ENCODE data around the gene OLFM3. TPM values are rescaled to one million over a fixed set of nuclear protein-coding genes. Genes with fewer than 3 reads are reported as not detected.

Gene OLFM3
- total RNA-seq = under 1 TPM in 2 of 4 donors, not detected in 2; 0.11 to 0.50 TPM

- 3 to 10% methylated on average over 21 to 24 of the region's 24 CpGs for WGBS, 2 donors
- Histone ChIP-seq H3K4me1 (peaks cover 0 to 7% of the 10 kb centered on the region in 2 donors), H3K4me3 (replicated peaks in 1 of 3) (no peak within 1 kb of the TSS), H3K27me3 (no peaks in the 10 kb centered on the region), H3K9me3 (no peaks in the 10 kb centered on the region), H3K27ac (no peak within 1 kb of the TSS), H3K36me3 (no peaks in the 10 kb centered on the region)
- peak; percentile 73 to 76 for DNase-seq
- TF ChIP-seq POLR2A (IDR thresholded peaks at IDR 0.05) (no peak), CTCF (IDR thresholded peaks at IDR 0.05) (peak in 2 of 6 experiments; percentile 11 to 15)
- intact Hi-C loops (cut with DNase I) = no loop called here
Measured at GRCh38 chr1:101996825-101997465, at the start of gene OLFM3. OLFM3 (minus strand) TSS chr1:101996926.

- Histone ChIP-seq H3K27ac (peak overlapping the region; percentile 63 to 81 (median 74)), H3K4me3 (replicated peaks in 1 of 3) (no peak overlapping the region), H3K27me3 (no peaks in the 10 kb centered on the region), H3K36me3 (no peaks in the 10 kb centered on the region), H3K4me1 (peaks cover 28 to 29% of the 10 kb centered on the region in 2 donors), H3K9me3 (no peaks in the 10 kb centered on the region)
- no peak for TF ChIP-seq CTCF (IDR thresholded peaks at IDR 0.05)
- no peak for TF ChIP-seq POLR2A (IDR thresholded peaks at IDR 0.05)
- 38 to 44% methylated on average over 2 of the region's 2 CpGs for WGBS, 2 donors
- intact Hi-C loops (cut with DNase I) = no loop called here
- DNase-seq = peak; percentile 76 to 80
Measured at GRCh38 chr1:102045752-102046151, 49.0 kb upstream of the OLFM3 start.

- intact Hi-C loops (cut with DNase I) = no loop called here
- Histone ChIP-seq H3K4me1 (no peaks in the 10 kb centered on the region), H3K9me3 (no peaks in the 10 kb centered on the region), H3K27me3 (no peaks in the 10 kb centered on the region), H3K4me3 (replicated peaks in 1 of 3) (no peak overlapping the region), H3K27ac (no peak overlapping the region), H3K36me3 (no peaks in the 10 kb centered on the region)
- 66 to 67% methylated on average over 7 of the region's 7 CpGs for WGBS, 2 donors
- TF ChIP-seq POLR2A (IDR thresholded peaks at IDR 0.05) (no peak), CTCF (IDR thresholded peaks at IDR 0.05) (no peak)
- no peak for DNase-seq
Measured at GRCh38 chr1:102032534-102032933, 35.8 kb upstream of the OLFM3 start.

GRCh38 chr1:102019530-102019929, 22.8 kb upstream of the OLFM3 start:
- TF ChIP-seq CTCF (IDR thresholded peaks at IDR 0.05) = no peak
- no peak for TF ChIP-seq POLR2A (IDR thresholded peaks at IDR 0.05)
- Histone ChIP-seq H3K9me3 (no peaks in the 10 kb centered on the region), H3K36me3 (no peaks in the 10 kb centered on the region), H3K27ac (no peak overlapping the region), H3K4me3 (replicated peaks in 1 of 3) (no peak overlapping the region), H3K27me3 (no peaks in the 10 kb centered on the region), H3K4me1 (no peaks in the 10 kb centered on the region)
- intact Hi-C loops (cut with DNase I) = no loop called here
- DNase-seq = no peak

GRCh38 chr1:102015728-102016127, 19.0 kb upstream of the OLFM3 start:
- intact Hi-C loops (cut with DNase I) = no loop called here
- no peak for DNase-seq
- no peaks in the 10 kb centered on the region for H3K27me3 ChIP-seq
- no peak overlapping the region for H3K4me3 ChIP-seq (replicated peaks in 1 of 3)
- H3K9me3 ChIP-seq = no peaks in the 10 kb centered on the region
- 77 to 86% methylated on average over 3 of the region's 3 CpGs for WGBS, 2 donors
- no peaks in the 10 kb centered on the region for H3K36me3 ChIP-seq
- no peak overlapping the region for H3K27ac ChIP-seq
- H3K4me1 ChIP-seq = no peaks in the 10 kb centered on the region
- no peak for TF ChIP-seq CTCF (IDR thresholded peaks at IDR 0.05)
- TF ChIP-seq POLR2A (IDR thresholded peaks at IDR 0.05) = no peak
